Glutamatergic neuron (in vitro differentiated cells): ENCODE results near the gene UBQLNL. TPM values are rescaled to one million over a fixed set of nuclear protein-coding genes. Genes with fewer than 3 reads are reported as not detected.

Experiments
- DNase-seq: peaks from one replicate; pipeline ENCODE4 v3.0.0; 2022
- H3K27ac Mint-ChIP-seq: one replicate; pipeline ENCODE4 v1.8.0; 2020; ENCODE audit warnings: mild to moderate bottlenecking, mixed read lengths, inconsistent platforms; ENCODE audit not compliant: unreplicated experiment
- H3K27me3 Mint-ChIP-seq: one replicate; pipeline ENCODE4 v1.8.0; 2020; ENCODE audit warnings: mild to moderate bottlenecking, moderate library complexity, mixed read lengths, inconsistent platforms; ENCODE audit not compliant: unreplicated experiment
- H3K36me3 Mint-ChIP-seq: one replicate; pipeline ENCODE4 v1.8.0; 2020; ENCODE audit warnings: mild to moderate bottlenecking, mixed read lengths, inconsistent platforms; ENCODE audit not compliant: unreplicated experiment
- H3K4me1 Mint-ChIP-seq: one replicate; pipeline ENCODE4 v1.8.0; 2020; ENCODE audit warnings: mild to moderate bottlenecking, low read depth, mixed read lengths, inconsistent platforms; ENCODE audit not compliant: unreplicated experiment
- H3K4me3 Mint-ChIP-seq: one replicate; pipeline ENCODE4 v1.8.0; 2020; ENCODE audit warnings: mild to moderate bottlenecking, mixed read lengths, inconsistent platforms; ENCODE audit not compliant: unreplicated experiment
- H3K9me3 Mint-ChIP-seq: one replicate; pipeline ENCODE4 v1.8.0; 2020; ENCODE audit warnings: mild to moderate bottlenecking, moderate library complexity, mixed read lengths, inconsistent platforms; ENCODE audit not compliant: unreplicated experiment
- total RNA-seq: library from RNA; stranded (reverse); fragmentation: NEBNext Ultra II Directional; extraction: Animal tissue kit (Norgen Biotek cat#: 25700); gene quantifications from one replicate; pipeline ENCODE4 v1.2.1, GENCODE V29; 2021; ENCODE audit not compliant: unreplicated experiment
- TF ChIP-seq, protein P1 (sequence below): fragments of 200-600 bp; sonication (generic); IDR thresholded peaks from one replicate; pipeline ENCODE4 v1.5.0; 2021; ENCODE audit not compliant: partially characterized antibody, unreplicated experiment

Gene UBQLNL
- total RNA-seq, 1 donor from 2014 or later: not detected

DNA sequence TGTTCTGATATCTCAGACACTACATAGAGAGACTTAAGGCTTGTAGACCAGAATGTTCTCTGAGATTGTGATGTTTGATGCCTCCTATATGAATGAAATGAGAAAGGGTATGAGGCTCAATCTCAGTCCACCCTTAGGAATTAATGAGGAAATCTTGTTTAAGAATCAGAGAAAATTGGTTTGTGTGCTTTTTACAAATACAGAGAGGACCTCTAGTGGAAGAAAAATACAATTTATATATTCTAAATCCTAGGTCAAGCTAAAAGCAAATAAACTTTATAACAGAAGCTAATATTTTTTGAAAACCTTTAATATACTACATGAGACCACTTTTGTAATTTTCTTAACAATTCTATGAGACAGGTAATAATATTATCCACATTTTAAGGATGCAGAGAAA, 36.8 kb upstream of the UBQLNL start:
- peaks cover 3% of the 10 kb centered on the region for H3K4me1 Mint-ChIP-seq
- no peak overlapping the region for H3K27ac Mint-ChIP-seq
- H3K9me3 Mint-ChIP-seq: no peaks in the 10 kb centered on the region
- peaks cover 2% of the 10 kb centered on the region for H3K27me3 Mint-ChIP-seq
- no peak for DNase-seq
- no peaks in the 10 kb centered on the region for H3K36me3 Mint-ChIP-seq
- TF ChIP-seq, protein P1, sequence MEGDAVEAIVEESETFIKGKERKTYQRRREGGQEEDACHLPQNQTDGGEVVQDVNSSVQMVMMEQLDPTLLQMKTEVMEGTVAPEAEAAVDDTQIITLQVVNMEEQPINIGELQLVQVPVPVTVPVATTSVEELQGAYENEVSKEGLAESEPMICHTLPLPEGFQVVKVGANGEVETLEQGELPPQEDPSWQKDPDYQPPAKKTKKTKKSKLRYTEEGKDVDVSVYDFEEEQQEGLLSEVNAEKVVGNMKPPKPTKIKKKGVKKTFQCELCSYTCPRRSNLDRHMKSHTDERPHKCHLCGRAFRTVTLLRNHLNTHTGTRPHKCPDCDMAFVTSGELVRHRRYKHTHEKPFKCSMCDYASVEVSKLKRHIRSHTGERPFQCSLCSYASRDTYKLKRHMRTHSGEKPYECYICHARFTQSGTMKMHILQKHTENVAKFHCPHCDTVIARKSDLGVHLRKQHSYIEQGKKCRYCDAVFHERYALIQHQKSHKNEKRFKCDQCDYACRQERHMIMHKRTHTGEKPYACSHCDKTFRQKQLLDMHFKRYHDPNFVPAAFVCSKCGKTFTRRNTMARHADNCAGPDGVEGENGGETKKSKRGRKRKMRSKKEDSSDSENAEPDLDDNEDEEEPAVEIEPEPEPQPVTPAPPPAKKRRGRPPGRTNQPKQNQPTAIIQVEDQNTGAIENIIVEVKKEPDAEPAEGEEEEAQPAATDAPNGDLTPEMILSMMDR: no peak
- no peak overlapping the region for H3K4me3 Mint-ChIP-seq

DNA sequence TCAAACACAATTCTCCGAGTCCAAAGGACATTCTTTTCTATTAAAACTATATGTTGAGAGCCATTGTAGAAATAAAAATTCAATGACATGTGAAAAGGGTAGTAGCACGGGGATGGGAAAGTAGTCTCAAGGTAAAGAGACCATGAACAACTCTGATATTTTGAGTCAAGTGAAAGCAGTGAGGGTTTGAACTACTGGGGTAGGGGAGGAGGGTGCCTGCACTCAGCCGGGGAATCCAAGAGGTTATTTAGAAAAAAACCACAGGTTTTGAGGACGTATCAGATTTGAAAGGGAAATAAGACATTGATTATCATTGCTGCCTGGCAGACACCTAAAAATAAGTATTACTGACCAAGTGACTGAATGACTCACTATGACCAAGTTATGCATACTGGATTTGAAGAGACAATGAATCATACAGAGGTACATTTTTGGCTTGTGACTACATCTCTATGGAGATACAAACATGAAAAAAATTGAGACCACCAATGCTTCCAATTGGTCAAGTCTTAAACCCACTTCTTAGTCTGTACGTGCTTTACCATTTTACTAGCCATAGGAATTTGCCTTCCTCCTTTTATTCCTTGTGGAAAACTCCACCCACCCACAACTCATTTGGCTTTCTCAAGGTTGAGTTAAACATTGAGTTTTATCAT, 34.1 kb upstream of the UBQLNL start:
- TF ChIP-seq, protein P1: no peak
- H3K36me3 Mint-ChIP-seq: no peaks in the 10 kb centered on the region
- H3K27ac Mint-ChIP-seq: no peak overlapping the region
- peaks cover 2% of the 10 kb centered on the region for H3K27me3 Mint-ChIP-seq
- DNase-seq: no peak
- no peaks in the 10 kb centered on the region for H3K4me1 Mint-ChIP-seq
- H3K4me3 Mint-ChIP-seq: no peak overlapping the region
- no peaks in the 10 kb centered on the region for H3K9me3 Mint-ChIP-seq

DNA sequence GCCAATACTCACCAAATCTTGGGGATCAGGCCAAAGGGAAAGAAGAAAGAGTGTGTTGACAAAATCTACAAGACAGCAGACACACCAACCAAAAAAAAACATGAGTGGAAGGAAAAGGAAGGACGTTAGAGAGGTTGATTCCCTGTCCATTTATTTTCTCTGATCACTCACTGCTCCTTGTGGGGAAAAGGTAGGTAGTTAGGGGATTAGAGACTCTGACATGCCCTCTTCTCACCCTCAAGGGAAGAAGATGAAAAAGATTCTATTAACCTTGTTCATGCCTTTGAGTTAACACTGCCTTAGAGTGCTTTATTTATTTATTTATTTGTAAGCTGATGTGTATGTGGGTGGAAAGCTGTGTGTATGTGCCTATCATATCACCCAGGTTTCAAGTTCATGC, 31.9 kb upstream of the UBQLNL start, which contains the start of gene OR52H1:
Gene OR52H1 (minus strand): TSS at position 101 of the 400 bp plus-strand sequence. CDS start 3,035 bp downstream, outside the sequence.
- no peaks in the 10 kb centered on the region for H3K4me1 Mint-ChIP-seq
- no peak for DNase-seq
- H3K9me3 Mint-ChIP-seq: no peaks in the 10 kb centered on the region
- H3K27ac Mint-ChIP-seq: no peak within 1 kb of the TSS
- TF ChIP-seq, protein P1: no peak
- peaks cover 2% of the 10 kb centered on the region for H3K27me3 Mint-ChIP-seq
- H3K4me3 Mint-ChIP-seq: no peak within 1 kb of the TSS
- no peaks in the 10 kb centered on the region for H3K36me3 Mint-ChIP-seq

DNA sequence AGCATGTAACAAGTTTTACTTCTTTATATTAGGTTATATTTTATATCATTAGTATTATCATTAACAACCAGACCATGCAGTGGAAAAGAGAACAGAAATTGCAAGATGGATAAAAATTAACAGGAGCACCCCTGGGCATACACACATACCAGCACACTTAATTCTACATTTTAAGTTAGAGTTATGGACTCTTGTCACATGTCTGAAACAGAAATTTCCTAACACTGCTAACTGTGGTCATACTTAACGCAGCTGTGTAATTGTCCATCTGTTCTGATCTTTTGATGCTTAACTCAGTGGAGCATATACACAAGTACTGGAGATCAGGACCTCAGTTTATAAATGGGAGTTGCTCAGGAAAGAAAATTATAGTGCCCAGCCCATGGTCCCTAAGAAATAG, 31.5 kb upstream of the UBQLNL start:
- H3K27ac Mint-ChIP-seq: no peak overlapping the region
- no peaks in the 10 kb centered on the region for H3K9me3 Mint-ChIP-seq
- no peak for DNase-seq
- TF ChIP-seq, protein P1: no peak
- no peaks in the 10 kb centered on the region for H3K36me3 Mint-ChIP-seq
- H3K4me3 Mint-ChIP-seq: no peak overlapping the region
- peaks cover 2% of the 10 kb centered on the region for H3K27me3 Mint-ChIP-seq
- H3K4me1 Mint-ChIP-seq: no peaks in the 10 kb centered on the region

DNA sequence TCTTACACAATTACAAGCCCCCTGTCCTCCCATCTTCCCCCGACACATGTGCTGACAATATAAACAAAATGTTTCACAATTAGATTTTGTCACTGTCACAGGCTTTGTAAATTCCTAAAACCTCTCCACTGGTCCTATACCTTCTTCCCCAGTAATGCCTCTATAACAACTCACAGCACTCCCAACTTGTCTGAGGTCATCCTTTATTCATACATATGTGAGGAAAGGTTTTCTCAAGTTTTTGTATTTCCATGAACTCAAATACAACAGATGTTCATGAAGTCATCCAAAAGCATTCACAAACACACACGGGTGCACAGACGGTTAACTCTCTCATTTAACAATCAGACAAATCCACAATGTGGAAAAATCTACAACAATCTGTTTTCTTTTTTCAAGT, 30.0 kb upstream of the UBQLNL start:
- Mint-ChIP-seq H3K27me3 (peaks cover 2% of the 10 kb centered on the region), H3K27ac (no peak overlapping the region), H3K4me3 (no peak overlapping the region), H3K9me3 (no peaks in the 10 kb centered on the region), H3K36me3 (no peaks in the 10 kb centered on the region), H3K4me1 (no peaks in the 10 kb centered on the region)
- TF ChIP-seq, protein P1: no peak
- no peak for DNase-seq
